Measurements from ENCODE around the gene NPRL2.

NPRL2 gene

DNA sequence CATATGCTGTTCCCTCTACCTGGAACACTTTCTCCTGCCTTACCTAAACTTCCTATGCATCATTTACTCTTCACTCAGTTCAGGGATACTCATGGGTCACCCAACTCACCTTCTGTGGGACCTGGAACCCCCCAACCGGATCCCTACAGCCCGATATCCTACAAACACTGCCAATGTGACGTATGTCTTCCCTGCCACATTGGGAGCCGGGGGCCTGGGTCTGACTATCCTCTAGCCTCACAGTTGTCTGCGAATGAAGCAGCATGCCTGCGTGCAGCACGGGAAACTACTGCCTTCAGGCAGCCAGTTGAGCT is 405 bp downstream of the NPRL2 start:
- DNase-seq (ENCODE audit: low spot score): no peak

GRCh38 chr3:50347187-50347813 is 3.3 kb downstream of the NPRL2 start:
- DNase-seq (ENCODE audit: low spot score): peak; percentile 70

- DNase-seq (ENCODE audit: low spot score): peak; percentile 83
Observed at GRCh38 chr3:50345586-50346234, 4.9 kb downstream of the NPRL2 start, which contains the start of gene ZMYND10. TSS of gene ZMYND10 (minus strand) at chr3:50345732. CDS start at chr3:50345579, 153 bp downstream.

GRCh38 chr3:50345008-50345407 is 5.6 kb downstream of the NPRL2 start:
- DNase-seq (ENCODE audit: low spot score): no peak

DNA sequence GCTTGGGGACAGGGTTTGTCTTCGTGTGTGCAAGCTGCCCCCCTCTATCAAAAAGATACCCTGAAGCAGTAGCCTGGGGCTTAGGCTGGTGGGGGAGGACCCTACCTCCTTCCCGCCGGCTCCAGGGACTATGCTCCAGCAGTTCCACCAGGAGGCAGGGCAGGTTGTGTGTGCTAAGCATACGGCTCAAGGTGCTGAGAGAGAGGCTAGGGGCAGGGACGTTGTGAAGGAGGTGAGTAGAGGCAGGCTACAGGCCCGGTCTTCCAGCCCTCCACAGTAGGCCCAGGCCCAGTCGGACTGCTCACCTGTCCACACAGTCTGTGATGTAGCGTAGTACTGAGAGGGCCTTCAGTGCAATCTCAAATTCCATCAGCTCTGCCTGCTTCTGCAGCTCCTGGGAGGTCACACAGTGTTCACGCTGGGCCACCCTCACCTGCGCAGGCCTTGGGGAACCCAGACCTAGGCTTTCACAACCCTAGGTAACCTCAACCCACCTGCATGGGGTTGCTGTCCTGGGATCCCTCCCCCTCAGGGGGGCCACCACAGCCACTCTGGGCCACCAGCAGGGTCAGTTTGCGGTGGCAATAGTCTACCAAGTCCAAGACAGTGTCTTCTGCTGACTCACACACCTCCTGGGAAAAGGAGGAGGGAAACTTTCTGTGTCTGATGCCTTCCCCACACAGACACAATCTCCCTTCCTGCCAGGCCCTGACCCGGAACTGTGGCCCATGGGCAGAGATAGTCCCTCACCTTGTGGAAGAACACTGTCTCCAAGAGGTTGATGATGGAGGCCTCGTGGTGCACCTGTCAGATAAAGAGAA is 7.6 kb downstream of the NPRL2 start:
- no peak for DNase-seq (ENCODE audit: low spot score)

DNA sequence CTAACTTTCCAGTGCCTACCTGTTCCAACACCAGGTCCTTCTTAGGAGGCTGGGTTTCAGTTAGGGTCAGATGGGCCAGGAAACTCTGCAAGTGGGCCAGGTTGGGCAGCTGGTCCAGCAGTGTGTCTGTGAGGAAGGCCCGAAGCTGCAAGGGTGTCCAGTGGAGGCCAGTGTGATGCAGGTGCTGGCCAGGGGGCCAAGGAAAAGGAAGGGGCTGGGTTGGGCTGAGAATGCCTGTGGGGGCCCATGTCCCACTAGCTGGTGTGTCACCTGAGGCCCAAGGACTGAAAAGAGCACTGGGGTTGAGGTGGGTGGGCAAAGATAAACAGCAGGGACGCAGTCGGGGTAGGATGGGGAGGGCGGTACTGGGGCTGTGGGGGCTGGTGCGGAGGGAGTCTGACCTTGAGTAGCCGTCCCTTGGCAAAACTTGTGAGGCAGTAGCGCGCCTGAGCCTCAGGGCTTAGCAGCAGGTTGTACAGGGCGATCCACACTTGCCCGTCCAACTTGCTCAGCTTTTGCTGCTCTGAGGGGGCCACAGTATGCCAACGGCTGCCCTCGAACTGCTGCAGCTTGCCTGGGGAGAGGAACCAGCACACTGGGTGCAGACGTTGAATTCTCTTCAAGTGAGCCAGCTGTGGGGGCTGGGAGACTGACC is 8.5 kb downstream of the NPRL2 start:
- no peak for DNase-seq (ENCODE audit: low spot score)

GRCh38 chr3:50341537-50341936 is 9.0 kb downstream of the NPRL2 start:
- DNase-seq (ENCODE audit: low spot score): no peak

- peak; percentile 85 for DNase-seq (ENCODE audit: low spot score)
Observed at GRCh38 chr3:50340448-50341329, 9.9 kb downstream of the NPRL2 start, which contains the start of gene RASSF1. TSS of gene RASSF1 (minus strand) at chr3:50340836. CDS start at chr3:50340805, 31 bp downstream.

DNA sequence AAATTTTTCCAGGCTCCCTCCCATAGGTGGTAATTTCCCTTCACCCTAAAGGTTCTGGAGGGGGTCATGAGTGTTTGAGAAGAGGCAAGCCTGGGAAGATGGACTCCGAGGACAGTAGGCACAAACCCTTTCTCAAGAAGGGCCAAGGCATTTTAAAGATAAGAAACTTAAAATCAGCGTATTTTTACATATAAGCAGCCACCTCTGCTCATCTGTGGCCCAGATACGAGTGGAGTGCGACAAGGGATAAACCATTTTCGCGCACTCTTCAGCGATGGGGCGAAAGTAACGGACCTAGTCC is 10.5 kb downstream of the NPRL2 start:
- no peak for DNase-seq (ENCODE audit: low spot score)

DNA sequence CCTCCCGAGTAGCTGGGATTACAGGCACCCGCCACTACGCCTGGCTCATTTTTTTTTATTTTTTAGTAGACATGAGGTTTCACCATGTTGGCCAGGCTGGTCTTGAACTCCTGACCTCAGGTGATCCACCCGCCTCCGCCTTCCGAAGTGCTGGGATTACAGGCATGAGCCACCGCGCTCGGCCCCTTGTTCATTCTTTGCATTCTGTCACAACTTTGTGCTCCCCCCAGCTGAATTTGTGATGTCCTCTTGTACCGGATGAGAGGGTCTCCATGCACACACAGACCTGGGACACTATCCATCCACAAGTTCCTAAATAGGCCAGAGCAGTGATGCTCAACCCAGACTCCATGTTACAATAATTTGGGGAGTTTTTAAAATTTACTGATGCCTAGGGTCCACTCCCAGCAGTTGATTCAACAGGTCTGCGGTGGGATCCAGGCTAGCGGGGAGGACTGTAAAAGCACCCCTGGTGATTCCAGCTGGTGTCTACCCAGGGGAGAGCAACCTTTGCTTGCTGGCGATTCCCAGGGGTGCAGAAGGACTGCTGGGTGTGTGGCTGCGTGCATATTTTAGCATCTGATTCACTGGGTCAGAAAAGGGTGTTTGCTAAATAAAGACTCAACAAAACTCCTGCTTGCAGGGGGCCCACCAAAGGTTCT is 11.0 kb downstream of the NPRL2 start:
- no peak for DNase-seq (ENCODE audit: low spot score)

DNA sequence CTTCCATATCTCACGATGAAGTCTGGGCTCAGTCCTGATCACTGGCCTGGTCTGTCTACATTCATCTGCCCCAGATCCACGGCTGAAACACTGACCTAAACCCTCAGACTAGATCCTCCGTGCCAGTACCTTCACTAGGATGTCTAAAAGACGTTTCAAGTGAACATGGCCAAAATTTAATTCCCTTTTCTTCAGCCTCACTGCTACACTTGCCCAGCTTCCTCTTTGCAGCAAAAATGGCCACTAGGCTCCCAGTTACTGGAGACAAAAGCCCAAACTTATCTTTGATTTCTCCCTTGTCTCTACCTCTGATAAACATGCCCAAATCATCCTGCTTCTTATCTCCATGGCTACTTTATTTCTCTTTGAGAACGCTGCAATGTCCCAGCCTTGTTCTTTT is 11.6 kb downstream of the NPRL2 start:
- DNase-seq (ENCODE audit: low spot score): no peak

DNA sequence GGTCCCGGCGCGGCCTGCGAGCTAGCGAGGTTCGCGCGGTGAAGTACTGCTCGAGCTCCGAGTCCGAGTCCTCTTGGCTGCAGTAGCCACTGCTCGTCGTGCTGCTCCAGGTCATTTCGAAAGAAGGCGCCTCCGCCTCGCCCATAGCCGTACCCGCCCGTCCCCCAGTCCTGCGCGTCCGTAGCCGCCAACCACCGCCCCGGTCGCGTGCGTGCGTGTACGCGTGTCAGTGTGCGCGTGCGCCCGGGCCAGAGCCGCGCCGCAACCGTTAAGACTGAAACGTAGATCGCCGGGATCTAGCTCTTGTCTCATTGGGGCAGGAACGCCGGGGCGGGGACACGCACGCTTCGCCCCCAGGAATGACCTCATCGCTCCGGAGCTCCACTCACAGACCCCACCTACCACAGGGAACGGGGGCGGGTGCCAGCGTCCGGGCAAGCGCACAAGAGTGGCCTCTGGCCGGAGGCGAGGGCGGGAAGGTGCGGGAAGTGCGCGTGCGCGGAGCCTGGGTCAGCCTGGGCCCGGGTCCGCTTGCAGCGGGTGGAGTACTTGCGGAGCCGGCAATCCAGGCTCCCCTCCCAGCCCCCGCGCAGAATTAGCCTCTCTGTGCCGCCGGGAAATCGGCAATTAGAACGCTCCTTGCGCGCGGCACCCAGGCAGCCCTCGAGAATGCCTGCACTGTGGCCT is 13.3 kb downstream of the NPRL2 start:
- peak; percentile 99 for DNase-seq (ENCODE audit: low spot score)

DNA sequence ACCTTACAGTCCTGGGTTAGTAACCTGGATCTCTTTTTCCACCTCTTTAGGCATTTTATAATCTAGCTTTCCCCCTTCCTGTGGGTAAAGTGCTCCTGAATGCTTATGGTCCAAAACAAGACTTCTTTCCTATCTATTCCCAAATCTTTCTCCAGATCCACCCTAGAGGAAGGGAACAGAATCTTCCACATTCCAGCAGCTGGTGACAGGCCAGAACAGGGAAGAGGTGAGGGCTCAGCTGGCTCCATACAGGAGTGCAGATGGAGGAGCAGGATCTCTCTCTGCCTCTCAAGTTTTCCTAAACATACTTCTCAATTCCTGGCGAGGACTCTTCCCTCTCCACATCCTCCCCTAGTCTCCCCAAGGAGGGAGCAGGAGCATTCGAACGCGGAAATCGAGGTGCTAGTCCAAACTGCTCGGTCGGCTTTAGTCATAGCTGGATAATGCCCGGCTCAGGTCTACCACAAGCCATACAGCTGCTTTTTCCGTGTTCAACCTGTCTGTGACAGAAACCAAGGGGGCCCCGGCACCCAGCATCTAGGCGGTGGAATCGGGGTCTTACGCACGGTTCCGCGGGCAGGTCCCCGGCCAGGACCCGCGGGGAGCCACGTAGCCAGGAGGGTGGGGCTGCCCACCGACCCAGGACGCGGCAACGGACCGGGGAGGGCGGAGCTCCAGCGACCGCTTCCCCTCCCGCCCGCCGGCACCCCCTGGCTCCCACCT is 14.0 kb downstream of the NPRL2 start:
- DNase-seq (ENCODE audit: low spot score): peak; percentile 70

- DNase-seq (ENCODE audit: low spot score): no peak
Observed at GRCh38 chr3:50334339-50335075, 16.1 kb downstream of the NPRL2 start.

DNA sequence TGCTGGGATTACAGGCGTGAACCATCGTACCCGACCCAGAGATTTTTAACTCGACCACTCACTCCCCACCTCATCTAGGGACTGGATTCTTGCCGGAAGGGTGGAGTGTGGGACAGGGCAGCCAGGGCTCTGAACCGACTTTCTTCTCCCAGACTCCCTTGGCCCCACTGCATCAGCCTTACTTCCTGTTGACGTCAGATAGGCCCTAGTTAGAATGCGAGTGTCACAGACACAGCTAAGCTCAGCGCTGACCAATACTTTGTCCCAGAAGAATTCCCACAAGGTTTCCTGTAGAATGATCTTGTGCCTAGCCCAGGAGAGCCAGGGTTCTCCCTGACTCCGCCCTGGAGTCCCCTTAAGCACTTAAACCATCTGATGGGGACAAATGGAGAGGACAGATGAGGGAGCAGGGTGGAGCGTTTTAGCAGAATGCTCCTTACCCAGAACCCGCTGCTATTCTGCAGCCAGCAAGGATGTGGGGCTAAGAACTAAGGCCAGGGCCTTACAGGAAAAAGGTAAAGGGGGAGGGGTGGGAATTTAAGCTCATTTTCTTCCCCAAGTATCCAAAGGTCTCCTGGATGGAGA is 16.7 kb downstream of the NPRL2 start:
- peak; percentile 31 for DNase-seq (ENCODE audit: low spot score)

- DNase-seq (ENCODE audit: low spot score): no peak
Observed at GRCh38 chr3:50331364-50331907, 19.1 kb downstream of the NPRL2 start.

DNA sequence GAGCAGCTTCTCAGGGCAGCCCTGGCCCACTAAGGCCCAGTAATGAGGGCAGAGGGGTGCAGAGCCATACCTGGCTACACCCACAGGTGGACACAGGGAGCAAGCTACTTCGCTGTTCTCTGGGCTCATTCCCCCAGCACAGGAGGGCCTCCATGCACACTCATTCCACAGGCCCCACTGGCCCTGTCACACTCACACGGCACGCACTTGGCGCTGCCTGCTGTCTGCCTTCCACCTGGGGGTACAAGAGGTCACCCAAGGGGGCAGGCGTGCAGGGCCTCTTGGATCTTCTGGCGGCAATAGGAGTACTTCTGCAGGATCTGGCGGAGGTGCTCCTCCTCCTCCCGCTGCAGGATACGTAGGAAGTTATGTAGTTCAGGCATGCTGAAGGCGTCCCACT is 20.2 kb downstream of the NPRL2 start:
- DNase-seq (ENCODE audit: low spot score): no peak

GRCh38 chr3:50327943-50328691 is 22.5 kb downstream of the NPRL2 start, which contains the start of gene TUSC2:
TSS of gene TUSC2 (minus strand) at chr3:50328223. CDS start at chr3:50328099, 124 bp downstream.
- peak; percentile 97 for DNase-seq (ENCODE audit: low spot score)

Data from activated CD4-positive, alpha-beta T cell treated with anti-CD3 and anti-CD28 coated beads, Interleukin-2, Interleukin-4, amounts not matched to agents 100 ng/mL and 50 ng/mL, durations not matched to agents 16 hours and 8 hours (primary cell).